Upper lobe of left lung (tissue), 4 donors: Measurements from ENCODE around the gene CDHR2.

Experiments
- CTCF ChIP-seq, 6 experiments: fragments of 450-650 bp in 4 of 6; fragments of 200-600 bp in 2 of 6; sonication (generic) in 2 of 6; IDR thresholded peaks; one replicate each; pipeline ENCODE4 v1.5.1; 2016 to 2019; ENCODE audit warnings: antibody characterized with exemption in 6 of 6
- EP300 ChIP-seq, 4 donors: sonication (generic); formaldehyde crosslinking; IDR thresholded peaks; one replicate each; pipeline ENCODE4 v1.5.1; 2017; ENCODE audit warnings: antibody characterized with exemption in 4 of 4, control low read depth in 2 of 4
- POLR2A ChIP-seq, 4 donors: fragments of 450-650 bp; IDR thresholded peaks; one replicate each; pipeline ENCODE4 v1.5.1; 2016 to 2017; ENCODE audit warnings: antibody characterized with exemption in 4 of 4, mild to moderate bottlenecking in 2 of 4
- POLR2AphosphoS5 ChIP-seq, 2 donors: sonication (generic); formaldehyde crosslinking; IDR thresholded peaks; one replicate each; pipeline ENCODE4 v1.5.1; 2017; ENCODE audit warnings: antibody characterized with exemption in 2 of 2

- TF ChIP-seq POLR2AphosphoS5 (IDR thresholded peaks at IDR 0.05) (no peak), CTCF (IDR thresholded peaks at IDR 0.05) (no peak), POLR2A (IDR thresholded peaks at IDR 0.05) (no peak), EP300 (IDR thresholded peaks at IDR 0.05) (no peak)
Measured at GRCh38 chr5:176579323-176579722, 30.2 kb downstream of the CDHR2 start.
